ENCODE data around the gene KCNQ2.

The KCNQ2 gene

GRCh38 chr20:63431944-63432343 lies 40.5 kb downstream of the KCNQ2 start:
- Histone ChIP-seq H3K36me3 (replicated peaks; ENCODE audit: low read depth, low read length) (no peaks in the 10 kb centered on the region), H3K79me2 (ENCODE audit: low read length) (no peaks in the 10 kb centered on the region), H3K27me3 (ENCODE audit: low read depth, low read length) (no peaks in the 10 kb centered on the region), H3K27ac (ENCODE audit: low read length) (no peak overlapping the region), H4K20me1 (ENCODE audit: insufficient read depth, low read length) (no peaks in the 10 kb centered on the region), H3K4me3 (ENCODE audit: low read length) (no peak overlapping the region), H3K4me2 (ENCODE audit: low read length) (no peak overlapping the region), H3K4me1 (ENCODE audit: low read length) (no peaks in the 10 kb centered on the region), H3K9me3 (ENCODE audit: insufficient read depth, low read length) (no peaks in the 10 kb centered on the region), H3K9ac (ENCODE audit: low read length) (no peak overlapping the region), H2AFZ (ENCODE audit: low read depth, low read length) (no peak overlapping the region)
- TF ChIP-seq CTCF (IDR thresholded peaks at IDR 0.05; ENCODE audit: low read depth, low read length) (no peak), EZH2phosphoT487 (IDR thresholded peaks at IDR 0.05; ENCODE audit: low read depth) (no peak)

GRCh38 chr20:63430891-63431290 lies 41.6 kb downstream of the KCNQ2 start:
- H3K4me2 ChIP-seq (ENCODE audit: low read length) = no peak overlapping the region
- no peaks in the 10 kb centered on the region for H3K27me3 ChIP-seq (ENCODE audit: low read depth, low read length)
- no peak overlapping the region for H3K27ac ChIP-seq (ENCODE audit: low read length)
- TF ChIP-seq CTCF (IDR thresholded peaks at IDR 0.05; ENCODE audit: low read depth, low read length) (no peak), EZH2phosphoT487 (IDR thresholded peaks at IDR 0.05; ENCODE audit: low read depth) (no peak)
- H3K4me1 ChIP-seq (ENCODE audit: low read length) = no peaks in the 10 kb centered on the region
- no peak overlapping the region for H3K4me3 ChIP-seq (ENCODE audit: low read length)
- no peaks in the 10 kb centered on the region for H3K79me2 ChIP-seq (ENCODE audit: low read length)
- H3K36me3 ChIP-seq (replicated peaks; ENCODE audit: low read depth, low read length) = no peaks in the 10 kb centered on the region
- no peak overlapping the region for H3K9ac ChIP-seq (ENCODE audit: low read length)
- no peaks in the 10 kb centered on the region for H3K9me3 ChIP-seq (ENCODE audit: insufficient read depth, low read length)
- no peak overlapping the region for H2AFZ ChIP-seq (ENCODE audit: low read depth, low read length)
- no peaks in the 10 kb centered on the region for H4K20me1 ChIP-seq (ENCODE audit: insufficient read depth, low read length)

GRCh38 chr20:63429992-63430391 lies 42.5 kb downstream of the KCNQ2 start:
- Histone ChIP-seq H4K20me1 (ENCODE audit: insufficient read depth, low read length) (no peaks in the 10 kb centered on the region), H3K9me3 (ENCODE audit: insufficient read depth, low read length) (no peaks in the 10 kb centered on the region), H3K4me3 (ENCODE audit: low read length) (no peak overlapping the region), H3K4me2 (ENCODE audit: low read length) (no peak overlapping the region), H3K79me2 (ENCODE audit: low read length) (no peaks in the 10 kb centered on the region), H3K27ac (ENCODE audit: low read length) (no peak overlapping the region), H3K27me3 (ENCODE audit: low read depth, low read length) (no peaks in the 10 kb centered on the region), H2AFZ (ENCODE audit: low read depth, low read length) (no peak overlapping the region), H3K9ac (ENCODE audit: low read length) (no peak overlapping the region), H3K4me1 (ENCODE audit: low read length) (no peaks in the 10 kb centered on the region), H3K36me3 (replicated peaks; ENCODE audit: low read depth, low read length) (no peaks in the 10 kb centered on the region)
- TF ChIP-seq EZH2phosphoT487 (IDR thresholded peaks at IDR 0.05; ENCODE audit: low read depth) (no peak), CTCF (IDR thresholded peaks at IDR 0.05; ENCODE audit: low read depth, low read length) (no peak)

- TF ChIP-seq EZH2phosphoT487 (IDR thresholded peaks at IDR 0.05; ENCODE audit: low read depth) (no peak), CTCF (IDR thresholded peaks at IDR 0.05; ENCODE audit: low read depth, low read length) (no peak)
- Histone ChIP-seq H3K4me2 (ENCODE audit: low read length) (no peak overlapping the region), H2AFZ (ENCODE audit: low read depth, low read length) (no peak overlapping the region), H3K27ac (ENCODE audit: low read length) (no peak overlapping the region), H4K20me1 (ENCODE audit: insufficient read depth, low read length) (no peaks in the 10 kb centered on the region), H3K36me3 (replicated peaks; ENCODE audit: low read depth, low read length) (no peaks in the 10 kb centered on the region), H3K9ac (ENCODE audit: low read length) (no peak overlapping the region), H3K79me2 (ENCODE audit: low read length) (no peaks in the 10 kb centered on the region), H3K4me1 (ENCODE audit: low read length) (no peaks in the 10 kb centered on the region), H3K27me3 (ENCODE audit: low read depth, low read length) (no peaks in the 10 kb centered on the region), H3K9me3 (ENCODE audit: insufficient read depth, low read length) (no peaks in the 10 kb centered on the region), H3K4me3 (ENCODE audit: low read length) (no peak overlapping the region)
These were observed 43.4 kb downstream of the KCNQ2 start for GRCh38 chr20:63428906-63429575.

Measured in OCI-LY3 (cell line).